ENCODE results near the gene STK11.

Gene STK11

GRCh38 chr19:1270213-1270853, 64.8 kb downstream of the STK11 start:
- in situ Hi-C loops (cut with MboI; ENCODE audit: low sequenced_read_pairs) = no loop called here

DNA sequence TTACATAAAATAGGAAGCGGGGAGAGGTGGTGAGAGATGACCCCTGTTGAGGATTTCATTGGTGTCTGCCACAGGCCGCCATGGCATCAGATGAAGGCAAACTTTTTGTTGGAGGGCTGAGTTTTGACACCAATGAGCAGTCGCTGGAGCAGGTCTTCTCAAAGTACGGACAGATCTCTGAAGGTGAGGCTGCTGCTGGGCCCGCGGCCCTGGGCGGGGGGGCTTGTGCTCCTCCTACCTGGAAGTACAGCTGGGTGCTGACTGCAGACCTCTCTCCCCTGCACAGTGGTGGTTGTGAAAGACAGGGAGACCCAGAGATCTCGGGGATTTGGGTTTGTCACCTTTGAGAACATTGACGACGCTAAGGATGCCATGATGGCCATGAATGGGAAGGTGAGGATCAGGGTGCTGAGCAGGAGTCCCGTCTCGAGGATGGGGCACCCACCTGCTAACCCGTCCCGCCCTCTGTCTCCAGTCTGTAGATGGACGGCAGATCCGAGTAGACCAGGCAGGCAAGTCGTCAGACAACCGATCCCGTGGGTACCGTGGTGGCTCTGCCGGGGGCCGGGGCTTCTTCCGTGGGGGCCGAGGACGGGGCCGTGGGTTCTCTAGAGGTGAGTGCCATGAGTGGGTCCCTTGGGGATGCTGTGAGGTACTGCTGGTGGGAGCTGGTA, 65.4 kb downstream of the STK11 start:
- in situ Hi-C loops (cut with MboI; ENCODE audit: low sequenced_read_pairs) = no loop called here

GRCh38 chr19:1271528-1272422, 66.2 kb downstream of the STK11 start:
- in situ Hi-C loops (cut with MboI; ENCODE audit: low sequenced_read_pairs) = no loop called here

- in situ Hi-C loops (cut with MboI; ENCODE audit: low sequenced_read_pairs) = no loop called here
Observed at GRCh38 chr19:1272423-1273262, 67.1 kb downstream of the STK11 start.

GRCh38 chr19:1273263-1274041, 67.9 kb downstream of the STK11 start:
- in situ Hi-C loops (cut with MboI; ENCODE audit: low sequenced_read_pairs) = no loop called here

- in situ Hi-C loops (cut with MboI; ENCODE audit: low sequenced_read_pairs) = no loop called here
Observed at GRCh38 chr19:1274081-1274851, 68.7 kb downstream of the STK11 start.

DNA sequence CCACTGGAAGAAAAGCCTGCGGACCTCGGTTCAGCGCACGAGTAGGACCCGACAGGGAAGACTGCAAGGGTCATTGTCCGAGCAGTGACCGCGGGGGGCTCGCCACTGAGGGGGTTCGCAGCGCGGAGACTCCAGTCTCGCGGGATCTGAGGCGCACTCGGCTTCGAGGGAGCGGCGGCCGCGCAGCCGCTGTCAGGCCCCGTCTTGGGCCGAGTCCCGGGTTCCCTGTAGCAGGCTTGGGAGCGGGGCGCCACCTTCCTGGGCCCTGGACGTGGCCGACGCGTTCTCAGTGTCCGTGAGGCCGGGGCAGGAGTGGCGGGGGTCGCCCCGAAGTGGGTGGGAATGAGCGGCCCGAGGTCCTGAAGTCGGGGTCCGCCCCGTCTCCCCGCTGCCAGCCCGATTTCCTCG, 69.3 kb downstream of the STK11 start:
- in situ Hi-C loops (cut with MboI; ENCODE audit: low sequenced_read_pairs) = no loop called here

DNA sequence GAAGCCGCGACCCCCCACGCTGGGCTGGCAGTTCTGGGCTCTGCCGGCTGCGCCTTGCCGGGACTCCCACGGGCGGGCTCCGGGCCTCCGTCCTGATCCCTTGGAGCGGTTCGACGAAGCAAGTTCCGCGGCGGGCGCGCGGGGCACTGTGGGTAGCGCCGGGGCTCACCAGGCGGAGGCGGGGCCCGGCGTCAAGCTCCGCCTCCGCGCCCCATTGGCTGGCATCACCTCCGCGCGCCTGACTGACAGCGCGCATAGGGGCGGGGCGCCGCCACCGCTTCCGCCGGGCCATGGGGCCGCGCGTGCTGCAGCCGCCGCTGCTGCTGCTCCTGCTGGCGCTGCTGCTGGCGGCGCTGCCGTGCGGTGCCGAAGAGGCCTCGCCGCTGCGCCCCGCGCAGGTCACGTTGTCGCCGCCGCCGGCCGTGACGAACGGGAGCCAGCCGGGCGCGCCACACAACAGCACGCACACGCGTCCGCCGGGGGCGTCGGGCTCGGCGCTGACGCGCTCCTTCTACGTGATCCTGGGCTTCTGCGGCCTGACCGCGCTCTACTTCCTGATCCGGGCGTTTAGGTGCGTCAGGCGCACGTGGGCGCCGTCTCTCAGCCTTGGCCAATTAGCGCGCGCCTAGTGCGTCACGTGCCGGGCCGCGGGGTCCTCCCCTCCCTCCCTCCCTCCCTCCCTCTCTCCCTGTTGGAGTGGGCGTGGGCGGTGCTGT, 69.8 kb downstream of the STK11 start, which contains the start of gene FAM174C:
Gene FAM174C, plus strand, starts transcription at position 271 of the 716 bp plus-strand sequence. Its CDS starts 20 bp downstream, at position 291.
- in situ Hi-C loops (cut with MboI; ENCODE audit: low sequenced_read_pairs) = no loop called here

DNA sequence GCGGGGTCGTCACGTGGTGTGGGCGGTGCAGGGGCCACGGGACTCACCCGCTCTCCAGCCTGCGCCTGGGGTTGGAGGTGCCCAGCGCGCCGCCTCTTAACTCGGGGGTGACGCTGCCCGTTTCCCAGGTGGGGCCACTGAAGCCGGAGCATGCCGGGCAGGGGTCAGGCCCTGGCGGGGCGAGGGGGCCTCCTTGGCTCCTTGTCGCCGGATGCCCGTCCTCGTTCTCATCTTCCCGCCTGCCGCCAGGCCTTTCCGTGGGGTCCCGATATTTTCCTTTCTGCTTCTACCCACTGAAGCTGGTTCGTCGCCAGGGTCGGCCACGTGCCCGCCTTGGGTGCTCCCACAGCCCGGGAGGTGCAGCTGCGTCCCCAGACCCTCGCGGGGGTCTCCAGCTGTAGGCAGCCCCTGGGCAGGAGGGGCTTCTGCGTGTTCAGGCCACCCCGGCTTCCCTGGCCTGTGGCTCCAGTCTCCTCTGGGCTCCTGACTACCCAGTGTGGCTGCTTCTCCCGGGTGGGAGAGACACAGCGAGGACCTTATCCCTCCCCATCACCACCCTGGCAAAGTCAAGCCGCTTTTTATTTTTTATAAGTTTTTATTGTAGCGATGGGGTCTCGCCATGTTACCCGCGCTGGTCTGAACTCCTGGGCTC, 70.5 kb downstream of the STK11 start:
- in situ Hi-C loops (cut with MboI; ENCODE audit: low sequenced_read_pairs) = no loop called here

- in situ Hi-C loops (cut with MboI; ENCODE audit: low sequenced_read_pairs) = no loop called here
Observed at GRCh38 chr19:1276628-1277022, 71.0 kb downstream of the STK11 start.

DNA sequence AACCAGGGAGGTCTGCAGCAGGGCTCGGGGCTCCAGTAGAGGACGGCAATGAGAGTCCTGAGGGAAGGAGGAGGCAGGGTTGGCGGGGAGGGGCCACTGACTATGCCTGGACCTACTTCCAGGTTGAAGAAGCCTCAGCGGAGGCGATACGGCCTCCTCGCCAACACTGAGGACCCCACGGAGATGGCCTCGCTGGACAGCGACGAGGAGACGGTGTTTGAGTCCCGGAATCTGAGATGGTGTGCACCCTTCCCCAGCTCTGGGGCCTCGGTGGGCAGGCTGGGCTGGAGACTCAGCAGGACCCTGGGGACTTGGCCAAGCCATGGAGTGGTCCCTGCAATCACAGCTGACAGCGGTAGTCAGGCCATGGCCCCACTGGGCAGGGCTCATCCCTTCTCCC, 71.5 kb downstream of the STK11 start:
- in situ Hi-C loops (cut with MboI; ENCODE audit: low sequenced_read_pairs) = no loop called here
